PC-9 (cell line): ENCODE measurements around the gene MAFB. TPM values are rescaled to one million over a fixed set of nuclear protein-coding genes. Genes with fewer than 3 reads are reported as not detected.
A peak's percentile ranks its signal among the peaks of the same experiment; 100 is the strongest.

Experiments
- BruUV-seq: library from RNA; stranded (reverse); fragments of 400-500 nt; replicated peaks from 2 replicates; lab custom pipeline; 2021; lab: Mats Ljungman, UMichigan
- CTCF ChIA-PET: fragments of 300-600 bp; sonication (Branson Sonifier 250); formaldehyde crosslinking; loops from one replicate; lab custom pipeline; 2022; ENCODE audit warnings: antibody characterized with exemption; lab: Charles Lee
- POLR2A ChIA-PET: fragments of 300-600 bp; sonication (Branson Sonifier 250); formaldehyde crosslinking; loops from one replicate; lab custom pipeline; 2022; ENCODE audit warnings: antibody characterized with exemption; ENCODE audit not compliant: unreplicated experiment; lab: Charles Lee
- DNase-seq, 2 experiments: peaks; one replicate each; pipeline versions ENCODE4 v3.0.0 to v3.0.0-alpha.2; 2015 to 2022; ENCODE audit warnings: mixed read lengths in 1 of 2
- H2AFZ ChIP-seq: fragments of 200-600 bp; sonication (generic); 2 replicates; pipeline ENCODE4 v1.8.1; 2017; ENCODE audit warnings: antibody characterized with exemption
- H3F3A ChIP-seq: fragments of 200-600 bp; sonication (generic); 2 replicates; pipeline ENCODE4 v1.8.1; 2017; ENCODE audit warnings: antibody characterized with exemption, mild to moderate bottlenecking, low read depth; ENCODE audit not compliant: insufficient read depth
- H3K27ac ChIP-seq: fragments of 200-600 bp; sonication (generic); 2 replicates; pipeline ENCODE4 v1.6.1; 2016; ENCODE audit warnings: mixed run types
- H3K27me3 ChIP-seq: fragments of 200-600 bp; sonication (generic); 2 replicates; pipeline ENCODE4 v1.6.1; 2016; ENCODE audit warnings: low read depth, mixed run types; ENCODE audit not compliant: insufficient read depth
- H3K36me3 ChIP-seq: fragments of 200-600 bp; sonication (generic); 2 replicates; pipeline ENCODE4 v1.6.1; 2016; ENCODE audit warnings: low read depth, mixed run types
- H3K4me1 ChIP-seq: fragments of 200-600 bp; sonication (generic); replicated peaks from 2 replicates; pipeline ENCODE4 v1.6.1; 2016; ENCODE audit warnings: mixed run types; ENCODE audit not compliant: insufficient read depth
- H3K4me2 ChIP-seq: fragments of 200-600 bp; sonication (generic); 2 replicates; pipeline ENCODE4 v1.6.1; 2017; ENCODE audit warnings: mixed run types
- H3K4me3 ChIP-seq: fragments of 200-600 bp; sonication (generic); 2 replicates; pipeline ENCODE4 v1.6.1; 2016; ENCODE audit warnings: mixed run types
- H3K79me2 ChIP-seq: fragments of 200-600 bp; sonication (generic); 2 replicates; pipeline ENCODE4 v1.6.1; 2017; ENCODE audit warnings: low read depth, mixed run types
- H3K9me2 ChIP-seq: fragments of 200-600 bp; sonication (generic); 2 replicates; pipeline ENCODE4 v1.8.1; 2017; ENCODE audit warnings: mild to moderate bottlenecking; ENCODE audit not compliant: insufficient read depth
- H3K9me3 ChIP-seq: fragments of 200-600 bp; sonication (generic); 2 replicates; pipeline ENCODE4 v1.8.1; 2016; ENCODE audit warnings: low read depth; ENCODE audit not compliant: insufficient read depth
- H4K20me1 ChIP-seq: fragments of 200-600 bp; sonication (generic); 2 replicates; pipeline ENCODE4 v1.8.1; 2017; ENCODE audit not compliant: insufficient read depth
- EZH2 ChIP-seq: fragments of 200-600 bp; sonication (generic); IDR thresholded peaks from 2 replicates; pipeline ENCODE4 v1.8.0; 2017; ENCODE audit warnings: antibody characterized with exemption, low read depth
- intact Hi-C: fragments of 100-400 bp; cut with micrococcal nuclease; formaldehyde crosslinking; loops from one replicate; pipeline ENCODE4 v1.10.0; 2022; ENCODE audit not compliant: unreplicated experiment
- total RNA-seq: library from RNA; stranded (reverse); gene quantifications from 2 replicates; pipeline ENCODE4 v1.2.3, GENCODE V29; 2021
- TF ChIP-seq, protein P1 (sequence below): fragments of 200-600 bp; sonication (generic); conservative IDR thresholded peaks from 2 replicates; pipeline ENCODE4 v1.6.1; 2017; ENCODE audit warnings: mixed run types, antibody characterized with exemption, mild to moderate bottlenecking, moderate library complexity

MAFB gene
- total RNA-seq, 1 experiment from 2014 or later, result not detected

DNA sequence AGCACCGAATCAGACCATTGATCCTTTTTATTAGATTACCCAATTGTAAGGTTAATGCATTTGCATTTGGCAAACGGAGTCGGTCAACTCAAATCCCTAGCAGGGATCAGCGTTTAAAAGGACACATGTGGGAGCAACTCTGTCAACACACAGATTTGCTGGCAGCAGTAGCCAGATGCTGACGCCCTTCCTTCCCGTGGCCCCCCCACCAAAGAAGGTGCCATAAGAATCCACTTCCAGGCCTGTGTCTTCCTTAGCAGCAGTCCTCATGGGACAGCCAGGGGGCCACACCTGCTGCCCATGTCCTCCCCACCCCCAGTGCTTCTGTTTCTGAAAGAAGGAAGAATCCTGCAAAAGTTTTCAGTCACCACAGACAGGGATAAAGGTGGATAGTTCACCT, 24.5 kb upstream of the MAFB start:
- ChIA-PET CTCF (no interaction called here), POLR2A (no interaction called here)
- no peaks in the 10 kb centered on the region for H3K79me2 ChIP-seq
- no peaks in the 10 kb centered on the region for H3K4me1 ChIP-seq
- no peaks in the 10 kb centered on the region for H3F3A ChIP-seq
- H3K4me2 ChIP-seq, result no peak overlapping the region
- no peak for TF ChIP-seq EZH2
- TF ChIP-seq, protein P1, sequence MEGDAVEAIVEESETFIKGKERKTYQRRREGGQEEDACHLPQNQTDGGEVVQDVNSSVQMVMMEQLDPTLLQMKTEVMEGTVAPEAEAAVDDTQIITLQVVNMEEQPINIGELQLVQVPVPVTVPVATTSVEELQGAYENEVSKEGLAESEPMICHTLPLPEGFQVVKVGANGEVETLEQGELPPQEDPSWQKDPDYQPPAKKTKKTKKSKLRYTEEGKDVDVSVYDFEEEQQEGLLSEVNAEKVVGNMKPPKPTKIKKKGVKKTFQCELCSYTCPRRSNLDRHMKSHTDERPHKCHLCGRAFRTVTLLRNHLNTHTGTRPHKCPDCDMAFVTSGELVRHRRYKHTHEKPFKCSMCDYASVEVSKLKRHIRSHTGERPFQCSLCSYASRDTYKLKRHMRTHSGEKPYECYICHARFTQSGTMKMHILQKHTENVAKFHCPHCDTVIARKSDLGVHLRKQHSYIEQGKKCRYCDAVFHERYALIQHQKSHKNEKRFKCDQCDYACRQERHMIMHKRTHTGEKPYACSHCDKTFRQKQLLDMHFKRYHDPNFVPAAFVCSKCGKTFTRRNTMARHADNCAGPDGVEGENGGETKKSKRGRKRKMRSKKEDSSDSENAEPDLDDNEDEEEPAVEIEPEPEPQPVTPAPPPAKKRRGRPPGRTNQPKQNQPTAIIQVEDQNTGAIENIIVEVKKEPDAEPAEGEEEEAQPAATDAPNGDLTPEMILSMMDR, result no peak
- H3K4me3 ChIP-seq, result no peak overlapping the region
- H3K27ac ChIP-seq, result no peak overlapping the region
- H2AFZ ChIP-seq, result no peak overlapping the region
- H3K9me2 ChIP-seq, result no peaks in the 10 kb centered on the region
- no peak for DNase-seq
- intact Hi-C loops, result no loop called here
- no peaks in the 10 kb centered on the region for H3K36me3 ChIP-seq
- H4K20me1 ChIP-seq, result no peaks in the 10 kb centered on the region
- BruUV-seq, result no TSS peak
- H3K27me3 ChIP-seq, result peaks cover 100% of the 10 kb centered on the region
- H3K9me3 ChIP-seq, result no peaks in the 10 kb centered on the region

DNA sequence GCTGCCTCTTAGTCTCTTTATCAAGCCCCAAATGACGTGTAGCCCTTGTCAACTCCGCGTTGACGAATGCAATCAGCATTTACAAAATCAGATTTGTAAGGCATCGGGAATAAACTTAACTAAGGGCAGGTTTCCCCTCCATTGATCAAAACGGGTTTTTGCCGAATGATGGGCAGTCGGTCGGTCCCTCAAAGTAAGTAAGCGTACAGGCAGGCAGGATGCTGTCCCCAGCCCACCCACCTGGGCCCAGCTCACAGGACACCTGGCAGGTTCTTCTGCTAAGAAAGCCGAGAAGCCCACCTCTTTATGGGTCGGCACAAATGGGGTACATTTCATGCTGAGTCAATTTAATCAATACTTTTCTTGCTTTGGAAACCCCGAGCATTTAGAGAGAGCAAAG, 22.0 kb upstream of the MAFB start:
- Histone ChIP-seq H4K20me1 (no peaks in the 10 kb centered on the region), H3K9me3 (no peaks in the 10 kb centered on the region), H3K4me3 (no peak overlapping the region), H3K27me3 (peaks cover 85% of the 10 kb centered on the region), H3K79me2 (no peaks in the 10 kb centered on the region), H3K4me1 (no peaks in the 10 kb centered on the region), H2AFZ (no peak overlapping the region), H3K9me2 (no peaks in the 10 kb centered on the region), H3K36me3 (no peaks in the 10 kb centered on the region), H3K4me2 (no peak overlapping the region), H3F3A (no peaks in the 10 kb centered on the region), H3K27ac (no peak overlapping the region)
- 0 out of 2 replicates have a peak, but pooled peaks have one; percentile 75 for TF ChIP-seq EZH2
- TF ChIP-seq, protein P1, result no peak
- CTCF ChIA-PET, result no interaction called here
- no peak for DNase-seq
- intact Hi-C loops, result no loop called here
- POLR2A ChIA-PET, result no interaction called here
- no TSS peak for BruUV-seq

DNA sequence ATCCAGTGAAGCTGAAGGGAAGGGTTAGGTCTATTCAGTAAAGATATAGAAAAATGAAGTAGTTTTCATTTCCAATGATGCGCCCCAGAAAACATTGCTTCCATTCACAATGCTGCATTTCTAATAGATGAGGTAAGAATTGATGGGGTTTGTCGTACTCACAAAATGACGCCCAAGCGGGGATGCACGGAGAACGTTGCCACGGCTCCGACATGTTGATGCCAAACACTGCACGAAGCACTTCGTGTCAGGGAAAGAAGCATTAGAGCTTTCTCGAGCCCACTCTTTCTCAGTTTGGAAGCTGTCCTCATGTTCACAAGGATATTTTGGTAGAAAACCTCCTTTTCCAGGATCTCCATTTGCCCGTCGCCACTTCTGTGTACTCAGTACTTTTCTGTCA, 21.6 kb upstream of the MAFB start:
- BruUV-seq, result no TSS peak
- CTCF ChIA-PET, result no interaction called here
- H3K27me3 ChIP-seq, result peaks cover 84% of the 10 kb centered on the region

More for the DNA sequence above, 21.6 kb upstream of the MAFB start:
- intact Hi-C loops, result no loop called here
- Histone ChIP-seq H4K20me1 (no peaks in the 10 kb centered on the region), H3K4me2 (no peak overlapping the region), H2AFZ (no peak overlapping the region), H3K36me3 (no peaks in the 10 kb centered on the region), H3K9me2 (no peaks in the 10 kb centered on the region), H3K4me1 (no peaks in the 10 kb centered on the region), H3F3A (no peaks in the 10 kb centered on the region), H3K4me3 (no peak overlapping the region), H3K79me2 (no peaks in the 10 kb centered on the region), H3K27ac (no peak overlapping the region), H3K9me3 (no peaks in the 10 kb centered on the region)
- POLR2A ChIA-PET, result no interaction called here
- DNase-seq, result no peak
- no peak for TF ChIP-seq EZH2
- TF ChIP-seq, protein P1, result no peak
